WTC11 (cell line): Measurements from ENCODE around the gene RTP3. TPM values are rescaled to one million over a fixed set of nuclear protein-coding genes. Genes with fewer than 3 reads are reported as not detected.

Experiments
- ATAC-seq: fragments of 200-7000 bp; cut with Tn5 transposase; 2 replicates; pipeline ENCODE4 v1.10.0; 2021; ENCODE audit warnings: mild to moderate bottlenecking, moderate library complexity
- CTCF ChIA-PET: fragments of 300-600 bp; sonication (Branson Sonifier 250); formaldehyde crosslinking; loops from one replicate; lab custom pipeline; 2021; ENCODE audit warnings: antibody characterized with exemption; lab: Charles Lee
- POLR2A ChIA-PET: fragments of 350-600 bp; sonication (Branson Sonifier 250); formaldehyde crosslinking; loops from one replicate; lab custom pipeline; 2021; ENCODE audit warnings: antibody characterized with exemption; lab: Charles Lee
- DNase-seq: peaks from one replicate; pipeline ENCODE4 v3.0.0; 2021; ENCODE audit warnings: low spot score
- H3K27ac Mint-ChIP-seq: 2 replicates; pipeline ENCODE4 v1.8.0; 2021; ENCODE audit warnings: mixed read lengths
- H3K27me3 Mint-ChIP-seq: 2 replicates; pipeline ENCODE4 v1.8.0; 2021; ENCODE audit warnings: low read depth, mild to moderate bottlenecking, moderate library complexity, mixed read lengths
- H3K36me3 Mint-ChIP-seq: 2 replicates; pipeline ENCODE4 v1.8.0; 2021; ENCODE audit warnings: mixed read lengths
- H3K4me1 Mint-ChIP-seq: 2 replicates; pipeline ENCODE4 v1.8.0; 2022; ENCODE audit warnings: mixed read lengths
- H3K4me3 Mint-ChIP-seq: 2 replicates; pipeline ENCODE4 v1.8.0; 2021; ENCODE audit warnings: mild to moderate bottlenecking, moderate library complexity, mixed read lengths
- H3K9me3 Mint-ChIP-seq: 2 replicates; pipeline ENCODE4 v1.8.0; 2021; ENCODE audit warnings: mixed read lengths
- AFF4 ChIP-seq: sonication (generic); formaldehyde crosslinking; IDR thresholded peaks from 2 replicates; pipeline ENCODE4 v1.8.1; 2023; ENCODE audit warnings: mild to moderate bottlenecking, missing genetic modification reagents, borderline replicate concordance
- AR ChIP-seq: fragments of 250-450 bp; sonication (Bioruptor Pico); IDR thresholded peaks from 2 replicates; pipeline ENCODE4 v1.9.0; 2021; ENCODE audit warnings: mild to moderate bottlenecking
- ATF1 ChIP-seq: sonication (generic); formaldehyde crosslinking; IDR thresholded peaks from 2 replicates; pipeline ENCODE4 v1.8.1; 2023; ENCODE audit warnings: mild to moderate bottlenecking, moderate library complexity, missing genetic modification reagents
- ATF2 ChIP-seq: sonication (generic); formaldehyde crosslinking; IDR thresholded peaks from 2 replicates; pipeline ENCODE4 v1.8.1; 2022; ENCODE audit warnings: low read depth, missing genetic modification reagents, borderline replicate concordance
- CBFB ChIP-seq: sonication (generic); formaldehyde crosslinking; IDR thresholded peaks from 2 replicates; pipeline ENCODE4 v1.8.1; 2022; ENCODE audit warnings: mild to moderate bottlenecking, low read depth, missing genetic modification reagents
- E2F4 ChIP-seq: sonication (generic); formaldehyde crosslinking; IDR thresholded peaks from 2 replicates; pipeline ENCODE4 v1.8.1; 2022; ENCODE audit warnings: low read depth, mild to moderate bottlenecking, moderate library complexity, missing genetic modification reagents, borderline replicate concordance
- EMX1 ChIP-seq: fragments of 250-450 bp; sonication (Bioruptor Pico); IDR thresholded peaks from 2 replicates; pipeline ENCODE4 v1.8.0; 2021; ENCODE audit warnings: mild to moderate bottlenecking
- FOXP4 ChIP-seq: sonication (generic); formaldehyde crosslinking; IDR thresholded peaks from 2 replicates; pipeline ENCODE4 v1.8.0; 2022; ENCODE audit warnings: mild to moderate bottlenecking, missing genetic modification reagents
- HMGA2 ChIP-seq: fragments of 250-450 bp; sonication (Bioruptor Pico); IDR thresholded peaks from 2 replicates; pipeline ENCODE4 v1.4.0; 2021; ENCODE audit warnings: mild to moderate bottlenecking, moderate library complexity
- HMGXB4 ChIP-seq: sonication (generic); formaldehyde crosslinking; IDR thresholded peaks from 2 replicates; pipeline ENCODE4 v1.8.1; 2023; ENCODE audit warnings: mild to moderate bottlenecking, moderate library complexity, missing genetic modification reagents
- JAZF1 ChIP-seq: fragments of 250-450 bp; sonication (Bioruptor Pico); IDR thresholded peaks from 2 replicates; pipeline ENCODE4 v1.9.0; 2021; ENCODE audit warnings: moderate library complexity, mild to moderate bottlenecking, inconsistent platforms
- MXD4 ChIP-seq: fragments of 250-450 bp; sonication (Bioruptor Pico); IDR thresholded peaks from 2 replicates; pipeline ENCODE4 v1.8.0; 2021; ENCODE audit warnings: mild to moderate bottlenecking, moderate library complexity, borderline replicate concordance
- NR3C1 ChIP-seq: sonication (generic); formaldehyde crosslinking; conservative IDR thresholded peaks from 2 replicates; pipeline ENCODE4 v1.8.1; 2023; ENCODE audit warnings: low read depth, mild to moderate bottlenecking, missing genetic modification reagents
- SMAD4 ChIP-seq: sonication (generic); formaldehyde crosslinking; IDR thresholded peaks from 2 replicates; pipeline ENCODE4 v1.8.0; 2022; ENCODE audit warnings: mild to moderate bottlenecking, missing genetic modification reagents
- SP1 ChIP-seq: sonication (generic); formaldehyde crosslinking; conservative IDR thresholded peaks from 2 replicates; pipeline ENCODE4 v1.8.1; 2022; ENCODE audit warnings: missing genetic modification reagents
- ZNF232 ChIP-seq: sonication (generic); formaldehyde crosslinking; IDR thresholded peaks from 2 replicates; pipeline ENCODE4 v1.8.0; 2022; ENCODE audit warnings: mild to moderate bottlenecking, missing genetic modification reagents
- ZNF263 ChIP-seq: sonication (generic); formaldehyde crosslinking; IDR thresholded peaks from 2 replicates; pipeline ENCODE4 v1.8.1; 2022; ENCODE audit warnings: low read depth, mild to moderate bottlenecking, moderate library complexity, missing genetic modification reagents
- ZNF396 ChIP-seq: fragments of 250-450 bp; sonication (Bioruptor Pico); IDR thresholded peaks from 2 replicates; pipeline ENCODE4 v1.8.0; 2021; ENCODE audit warnings: mild to moderate bottlenecking, moderate library complexity, borderline replicate concordance
- ZSCAN18 ChIP-seq: fragments of 250-450 bp; sonication (Bioruptor Pico); IDR thresholded peaks from 2 replicates; pipeline ENCODE4 v2.1.2; 2022; ENCODE audit warnings: mild to moderate bottlenecking, moderate library complexity
- total RNA-seq: library from RNA; stranded (reverse); gene quantifications from 3 replicates; pipeline ENCODE4 v1.2.3, GENCODE V29; 2021

The RTP3 gene
- total RNA-seq, 1 experiment from 2014 or later = not detected

- H3K4me1 Mint-ChIP-seq = 0 out of 2 replicates have a peak, but pooled peaks cover 3% of the 10 kb centered on the region
- no peak overlapping the region for H3K27ac Mint-ChIP-seq
- ChIA-PET CTCF (interaction anchor here (0.6 to 1.3 kb wide), 4 partner anchors 8 to 161 kb away, joined by 3 to 6 read pairs (median 4); no protein-coding TSS in a partner anchor), POLR2A (interaction anchor here (0.7 kb wide), 1 partner anchor 177 kb away, joined by 5 read pairs; no protein-coding TSS in a partner anchor)
- no peak overlapping the region for H3K4me3 Mint-ChIP-seq
- ATAC-seq (no peak), DNase-seq (no peak)
- peaks cover under 1% of the 10 kb centered on the region; the same call in 1 of the 2 replicates for H3K9me3 Mint-ChIP-seq
- 0 out of 2 replicates have a peak, but pooled peaks cover 2% of the 10 kb centered on the region for H3K27me3 Mint-ChIP-seq
- TF ChIP-seq HMGXB4 (CRISPR knock-in tag) (no peak), E2F4 (no peak), SP1 (no peak), ZNF263 (CRISPR knock-in tag) (no peak), FOXP4 (CRISPR knock-in tag) (no peak), NR3C1 (no peak), ZSCAN18 (CRISPR knock-in tag) (no peak), ZNF232 (CRISPR knock-in tag) (no peak), EMX1 (CRISPR knock-in tag) (no peak), MXD4 (CRISPR knock-in tag) (no peak), SMAD4 (no peak), AR (CRISPR knock-in tag) (no peak), AFF4 (CRISPR knock-in tag) (no peak), HMGA2 (CRISPR knock-in tag) (no peak), JAZF1 (CRISPR knock-in tag) (no peak), ATF2 (CRISPR knock-in tag) (no peak), ZNF396 (CRISPR knock-in tag) (no peak), CBFB (no peak), ATF1 (CRISPR knock-in tag) (no peak)
- TF ChIP-seq, all 79 proteins: peak for 0
- no peaks in the 10 kb centered on the region for H3K36me3 Mint-ChIP-seq
Measured at GRCh38 chr3:46480491-46481195, 17.1 kb upstream of the RTP3 start.
